Right atrium auricular region (tissue), 2 donors: ENCODE data around the gene ELOVL5. TPM values are rescaled to one million over a fixed set of nuclear protein-coding genes. Genes with fewer than 3 reads are reported as not detected.
"Not testable (repeated sequence)": the region's sequence is repeated elsewhere in the genome, so short reads cannot be mapped to it uniquely, and the experiment has no call there.

ENCODE experiments used
- DNase-seq: peaks from one replicate; pipeline ENCODE4 v3.0.0-alpha.2; 2019; ENCODE audit warnings: low spot score
- H3K27ac ChIP-seq, 2 donors: fragments of 200-600 bp; sonication (generic); 1 replicate in 1 of 2; 2 replicates in 1 of 2; pipeline ENCODE4 v1.5.1; 2016 to 2019
- H3K27me3 ChIP-seq, 2 donors: fragments of 200-600 bp; sonication (generic); one replicate each; pipeline versions ENCODE4 v1.5.1 to v1.6.0; 2017 to 2019
- H3K36me3 ChIP-seq: fragments of 200-600 bp; sonication (generic); one replicate; pipeline ENCODE4 v1.5.1; 2016
- H3K4me1 ChIP-seq, 2 donors: fragments of 200-600 bp; sonication (generic); one replicate each; pipeline versions ENCODE4 v1.5.1 to v1.6.0; 2017 to 2019
- H3K4me3 ChIP-seq, 2 donors: fragments of 200-600 bp; sonication (generic); 1 replicate in 1 of 2; 2 replicates in 1 of 2; pipeline ENCODE4 v1.5.1; 2017 to 2019; ENCODE audit warnings: mild to moderate bottlenecking in 1 of 2, moderate library complexity in 1 of 2
- H3K9me3 ChIP-seq, 2 donors: fragments of 200-600 bp; sonication (generic); one replicate each; pipeline ENCODE4 v1.5.1; 2019
- total RNA-seq, 2 donors: library from RNA; depleted of rRNA; stranded (reverse); fragments of >200 nt; gene quantifications; one replicate each; pipeline ENCODE4 v1.1.0, GENCODE V29; 2016
- TF ChIP-seq, protein P1 (sequence below), 2 donors: fragments of 200-600 bp; sonication (generic); IDR thresholded peaks; one replicate each; pipeline ENCODE4 v1.5.1; 2019; ENCODE audit warnings: antibody characterized with exemption in 2 of 2

ELOVL5 gene
- total RNA-seq, 2 donors from 2014 or later = 31.2 to 34.9 TPM

DNA sequence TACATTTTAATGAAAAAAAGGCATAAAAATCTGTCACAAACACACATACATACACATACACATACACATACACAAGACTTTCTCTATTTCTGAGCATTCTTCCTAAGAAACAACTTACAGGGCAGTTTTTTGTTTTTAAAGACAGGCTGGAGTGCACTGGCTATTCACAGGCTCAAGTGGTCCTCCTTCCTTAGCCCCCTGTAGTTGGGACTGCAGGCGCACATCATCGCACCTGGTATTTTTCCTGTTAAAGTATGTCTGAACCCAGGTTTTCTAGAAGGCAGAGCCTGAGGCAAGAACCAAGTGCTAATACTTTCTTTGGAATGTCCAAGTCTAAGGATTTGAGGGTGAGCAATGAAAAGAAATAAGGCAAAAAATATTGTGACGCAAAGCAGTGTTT, 41.3 kb upstream of the ELOVL5 start:
- no peak overlapping the region for H3K4me3 ChIP-seq
- TF ChIP-seq, protein P1, sequence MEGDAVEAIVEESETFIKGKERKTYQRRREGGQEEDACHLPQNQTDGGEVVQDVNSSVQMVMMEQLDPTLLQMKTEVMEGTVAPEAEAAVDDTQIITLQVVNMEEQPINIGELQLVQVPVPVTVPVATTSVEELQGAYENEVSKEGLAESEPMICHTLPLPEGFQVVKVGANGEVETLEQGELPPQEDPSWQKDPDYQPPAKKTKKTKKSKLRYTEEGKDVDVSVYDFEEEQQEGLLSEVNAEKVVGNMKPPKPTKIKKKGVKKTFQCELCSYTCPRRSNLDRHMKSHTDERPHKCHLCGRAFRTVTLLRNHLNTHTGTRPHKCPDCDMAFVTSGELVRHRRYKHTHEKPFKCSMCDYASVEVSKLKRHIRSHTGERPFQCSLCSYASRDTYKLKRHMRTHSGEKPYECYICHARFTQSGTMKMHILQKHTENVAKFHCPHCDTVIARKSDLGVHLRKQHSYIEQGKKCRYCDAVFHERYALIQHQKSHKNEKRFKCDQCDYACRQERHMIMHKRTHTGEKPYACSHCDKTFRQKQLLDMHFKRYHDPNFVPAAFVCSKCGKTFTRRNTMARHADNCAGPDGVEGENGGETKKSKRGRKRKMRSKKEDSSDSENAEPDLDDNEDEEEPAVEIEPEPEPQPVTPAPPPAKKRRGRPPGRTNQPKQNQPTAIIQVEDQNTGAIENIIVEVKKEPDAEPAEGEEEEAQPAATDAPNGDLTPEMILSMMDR (IDR thresholded peaks at IDR 0.05) = no peak
- H3K27ac ChIP-seq = no peak overlapping the region
- H3K36me3 ChIP-seq = no peaks in the 10 kb centered on the region
- H3K27me3 ChIP-seq = no peaks in the 10 kb centered on the region
- H3K4me1 ChIP-seq = no peaks in the 10 kb centered on the region
- DNase-seq = no peak
- no peaks in the 10 kb centered on the region for H3K9me3 ChIP-seq

DNA sequence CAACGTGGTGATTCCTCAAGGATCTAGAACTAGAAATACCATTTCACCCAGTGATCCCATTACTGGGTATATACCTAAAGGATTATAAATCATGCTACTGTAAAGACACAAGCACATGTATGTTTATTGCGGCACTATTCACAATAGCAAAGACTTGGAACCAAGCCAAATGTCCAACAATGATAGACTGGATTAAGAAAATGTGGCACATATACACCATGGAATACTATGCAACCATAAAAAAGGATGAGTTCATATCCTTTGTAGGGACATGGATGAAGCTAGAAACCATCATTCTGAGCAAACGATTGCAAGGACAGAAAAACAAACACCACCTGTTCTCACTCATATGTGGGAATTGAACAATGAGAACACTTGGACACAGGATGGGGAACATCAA, 39.9 kb upstream of the ELOVL5 start:
- not testable (repeated sequence) for H3K27me3 ChIP-seq, H3K4me3 ChIP-seq, DNase-seq, H3K9me3 ChIP-seq, H3K27ac ChIP-seq, H3K4me1 ChIP-seq, H3K36me3 ChIP-seq

DNA sequence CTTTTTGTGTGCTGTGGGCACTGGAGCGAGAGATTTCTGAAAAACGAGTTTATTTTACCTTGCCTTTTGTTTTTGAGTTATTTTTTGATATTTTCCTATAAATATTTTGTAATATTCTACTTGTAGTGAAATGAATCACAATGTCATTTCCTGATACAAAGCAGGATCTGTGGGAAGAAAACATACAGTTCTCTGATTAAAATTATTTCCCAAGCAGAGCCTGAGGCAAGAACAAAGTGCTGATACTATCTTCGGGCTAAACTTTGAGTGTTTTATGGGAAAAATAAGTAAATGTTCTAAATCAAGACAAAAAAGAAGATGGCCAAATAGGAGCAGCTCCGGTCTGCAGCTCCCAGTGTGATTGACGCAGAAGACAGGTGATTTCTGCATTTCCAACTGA, 33.7 kb upstream of the ELOVL5 start:
- Histone ChIP-seq H3K27ac (no peak overlapping the region), H3K27me3 (no peaks in the 10 kb centered on the region), H3K36me3 (no peaks in the 10 kb centered on the region), H3K4me3 (no peak overlapping the region), H3K4me1 (peaks cover 0 to 12% of the 10 kb centered on the region in 2 donors), H3K9me3 (no peaks in the 10 kb centered on the region)
- TF ChIP-seq, protein P1 (IDR thresholded peaks at IDR 0.05) = no peak
- no peak for DNase-seq

DNA sequence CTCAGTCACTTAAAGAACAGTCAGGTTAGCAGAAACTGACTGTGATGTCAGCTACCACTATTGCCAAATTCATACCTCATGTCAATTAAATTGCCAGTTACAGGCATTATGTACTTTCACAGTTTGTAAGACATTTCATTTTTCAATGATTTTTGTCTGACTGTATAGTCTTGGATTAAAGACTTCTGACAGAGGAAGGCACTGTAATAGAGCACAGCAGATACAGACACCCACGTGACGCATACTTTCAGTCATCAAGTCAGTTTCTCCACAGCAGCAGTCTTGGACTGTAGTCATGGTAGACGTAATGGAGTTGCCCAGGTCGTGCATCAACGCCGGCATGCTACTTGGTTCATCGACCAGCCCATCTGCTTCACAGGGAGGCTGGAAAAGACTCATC, 29.5 kb upstream of the ELOVL5 start:
- H3K36me3 ChIP-seq = no peaks in the 10 kb centered on the region
- H3K27me3 ChIP-seq = no peaks in the 10 kb centered on the region
- H3K27ac ChIP-seq = peak overlapping the region in 1 of 2 donors; percentile 60
- TF ChIP-seq, protein P1 (IDR thresholded peaks at IDR 0.05) = no peak
- H3K4me1 ChIP-seq = peaks cover 0 to 17% of the 10 kb centered on the region in 2 donors
- no peaks in the 10 kb centered on the region for H3K9me3 ChIP-seq
- no peak overlapping the region for H3K4me3 ChIP-seq
- no peak for DNase-seq

DNA sequence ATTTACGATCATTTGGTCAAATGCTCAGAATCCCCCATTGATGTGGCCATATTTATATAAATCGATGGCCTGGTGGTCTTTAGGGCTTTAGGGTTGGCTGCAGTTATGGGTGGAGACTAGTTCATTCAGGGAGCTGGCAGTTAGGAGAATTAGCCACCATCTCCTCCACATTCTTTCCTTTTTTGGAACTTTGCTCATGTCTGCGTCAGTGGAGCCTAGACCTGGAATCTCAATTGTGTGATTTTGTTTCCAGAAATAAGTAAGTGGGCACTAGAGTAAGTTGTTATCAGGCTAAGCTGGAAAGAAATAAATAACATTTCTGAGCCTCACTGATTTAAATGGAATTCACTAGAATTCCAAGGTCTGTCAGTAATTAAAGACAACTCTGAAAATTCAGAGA, 29.0 kb upstream of the ELOVL5 start:
- Histone ChIP-seq H3K27ac (peak overlapping the region; percentile 53 to 60), H3K4me1 (peaks cover 0 to 17% of the 10 kb centered on the region in 2 donors), H3K27me3 (no peaks in the 10 kb centered on the region), H3K4me3 (no peak overlapping the region), H3K9me3 (no peaks in the 10 kb centered on the region), H3K36me3 (no peaks in the 10 kb centered on the region)
- DNase-seq = no peak
- TF ChIP-seq, protein P1 (IDR thresholded peaks at IDR 0.05) = no peak

DNA sequence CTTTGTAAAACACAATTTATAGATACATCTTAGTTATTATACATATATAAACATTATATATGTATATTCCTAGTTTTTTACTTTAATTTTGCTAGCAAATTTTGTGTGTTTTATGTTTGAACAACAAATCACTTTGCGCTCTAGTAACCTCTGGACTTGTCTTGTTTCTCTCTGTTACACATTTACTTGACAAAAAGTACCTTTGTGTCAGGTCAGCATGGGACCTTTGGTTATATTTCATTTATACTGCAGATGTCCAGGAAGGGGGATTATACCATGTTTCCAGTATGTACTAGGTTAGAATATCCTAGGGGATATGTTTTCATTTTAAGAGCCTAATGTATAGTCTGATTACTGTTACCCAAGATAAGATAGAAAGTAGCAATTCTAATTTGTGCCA, 28.5 kb upstream of the ELOVL5 start:
- H3K36me3 ChIP-seq = no peaks in the 10 kb centered on the region
- no peaks in the 10 kb centered on the region for H3K27me3 ChIP-seq
- H3K4me1 ChIP-seq = peaks cover 0 to 17% of the 10 kb centered on the region in 2 donors
- H3K9me3 ChIP-seq = no peaks in the 10 kb centered on the region
- TF ChIP-seq, protein P1 (IDR thresholded peaks at IDR 0.05) = no peak
- H3K27ac ChIP-seq = peak overlapping the region; percentile 53 to 60
- no peak for DNase-seq
- H3K4me3 ChIP-seq = no peak overlapping the region
